Gastrocnemius medialis (tissue), 4 donors: Measurements from ENCODE around the gene CRYBA1.

ENCODE experiments used
- POLR2A ChIP-seq, 2 donors: fragments of 450-650 bp; IDR thresholded peaks; one replicate each; pipeline ENCODE4 v1.6.1; 2017; ENCODE audit warnings: antibody characterized with exemption in 2 of 2, mild to moderate bottlenecking in 2 of 2, moderate library complexity in 2 of 2
- TF ChIP-seq, protein P1 (sequence below), 5 experiments: fragments of 450-650 bp in 3 of 5; fragments of 200-600 bp in 2 of 5; sonication (generic) in 2 of 5; IDR thresholded peaks in 4 of 5; conservative IDR thresholded peaks in 1 of 5; 1 replicate in 4 of 5; 2 replicates in 1 of 5; pipeline ENCODE4 v1.5.1; 2016 to 2019; ENCODE audit warnings: antibody characterized with exemption in 5 of 5, mild to moderate bottlenecking in 3 of 5, moderate library complexity in 3 of 5

GRCh38 chr17:29212094-29212631 is 34.5 kb upstream of the CRYBA1 start:
- TF ChIP-seq, protein P1, sequence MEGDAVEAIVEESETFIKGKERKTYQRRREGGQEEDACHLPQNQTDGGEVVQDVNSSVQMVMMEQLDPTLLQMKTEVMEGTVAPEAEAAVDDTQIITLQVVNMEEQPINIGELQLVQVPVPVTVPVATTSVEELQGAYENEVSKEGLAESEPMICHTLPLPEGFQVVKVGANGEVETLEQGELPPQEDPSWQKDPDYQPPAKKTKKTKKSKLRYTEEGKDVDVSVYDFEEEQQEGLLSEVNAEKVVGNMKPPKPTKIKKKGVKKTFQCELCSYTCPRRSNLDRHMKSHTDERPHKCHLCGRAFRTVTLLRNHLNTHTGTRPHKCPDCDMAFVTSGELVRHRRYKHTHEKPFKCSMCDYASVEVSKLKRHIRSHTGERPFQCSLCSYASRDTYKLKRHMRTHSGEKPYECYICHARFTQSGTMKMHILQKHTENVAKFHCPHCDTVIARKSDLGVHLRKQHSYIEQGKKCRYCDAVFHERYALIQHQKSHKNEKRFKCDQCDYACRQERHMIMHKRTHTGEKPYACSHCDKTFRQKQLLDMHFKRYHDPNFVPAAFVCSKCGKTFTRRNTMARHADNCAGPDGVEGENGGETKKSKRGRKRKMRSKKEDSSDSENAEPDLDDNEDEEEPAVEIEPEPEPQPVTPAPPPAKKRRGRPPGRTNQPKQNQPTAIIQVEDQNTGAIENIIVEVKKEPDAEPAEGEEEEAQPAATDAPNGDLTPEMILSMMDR (IDR thresholded peaks at IDR 0.05 in 4 of 5, conservative IDR thresholded peaks at IDR 0.05 in 1 of 5) = no peak
- TF ChIP-seq POLR2A (IDR thresholded peaks at IDR 0.05) = no peak
